OCI-LY1 (cell line): ENCODE measurements around the gene SDK1.

ENCODE experiments used
- EZH2 ChIP-seq: fragments of 200-600 bp; sonication (generic), shearing (Covaris generic); IDR thresholded peaks from 2 replicates; pipeline ENCODE4 v1.8.0; 2017; ENCODE audit warnings: borderline replicate concordance, mixed run types, mild to moderate bottlenecking, antibody characterized with exemption, low read length, moderate library complexity, mixed read lengths
- TF ChIP-seq, protein P1 (sequence below): fragments of 200-600 bp; sonication (generic), shearing (Covaris generic); IDR thresholded peaks from 2 replicates; pipeline ENCODE4 v1.5.1; 2017; ENCODE audit warnings: mild to moderate bottlenecking, antibody characterized with exemption, low read length, moderate library complexity, mixed read lengths

DNA sequence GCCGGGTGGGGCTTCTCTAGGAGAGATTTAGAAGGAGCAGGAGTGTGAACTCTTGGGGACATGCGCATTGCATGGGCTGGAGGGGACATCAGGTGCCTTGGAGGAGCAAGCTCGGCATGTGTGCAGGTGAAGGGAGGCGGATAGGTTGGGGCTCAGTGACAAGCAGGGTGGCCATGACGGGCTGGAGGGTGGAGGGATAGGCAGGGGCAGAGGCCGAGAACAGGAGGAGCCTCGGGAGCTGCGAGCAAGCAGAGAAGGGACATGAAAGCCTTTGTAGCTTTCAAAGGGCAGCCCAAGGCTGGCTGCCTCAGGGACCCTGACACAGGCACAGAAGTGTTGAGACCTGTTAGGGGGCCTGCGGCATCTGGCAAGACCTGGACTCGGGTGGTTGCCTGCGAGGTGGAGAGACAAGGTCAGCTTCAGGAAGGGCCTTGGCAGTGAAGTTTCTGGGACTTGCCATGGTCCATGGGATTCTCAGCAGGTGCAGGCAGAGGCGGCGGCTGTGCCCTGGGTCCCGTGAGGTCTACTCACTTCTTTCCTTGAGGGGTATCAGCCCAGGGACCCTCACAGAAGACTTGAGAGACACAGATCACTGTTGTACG, 664.8 kb downstream of the SDK1 start:
- TF ChIP-seq, protein P1, sequence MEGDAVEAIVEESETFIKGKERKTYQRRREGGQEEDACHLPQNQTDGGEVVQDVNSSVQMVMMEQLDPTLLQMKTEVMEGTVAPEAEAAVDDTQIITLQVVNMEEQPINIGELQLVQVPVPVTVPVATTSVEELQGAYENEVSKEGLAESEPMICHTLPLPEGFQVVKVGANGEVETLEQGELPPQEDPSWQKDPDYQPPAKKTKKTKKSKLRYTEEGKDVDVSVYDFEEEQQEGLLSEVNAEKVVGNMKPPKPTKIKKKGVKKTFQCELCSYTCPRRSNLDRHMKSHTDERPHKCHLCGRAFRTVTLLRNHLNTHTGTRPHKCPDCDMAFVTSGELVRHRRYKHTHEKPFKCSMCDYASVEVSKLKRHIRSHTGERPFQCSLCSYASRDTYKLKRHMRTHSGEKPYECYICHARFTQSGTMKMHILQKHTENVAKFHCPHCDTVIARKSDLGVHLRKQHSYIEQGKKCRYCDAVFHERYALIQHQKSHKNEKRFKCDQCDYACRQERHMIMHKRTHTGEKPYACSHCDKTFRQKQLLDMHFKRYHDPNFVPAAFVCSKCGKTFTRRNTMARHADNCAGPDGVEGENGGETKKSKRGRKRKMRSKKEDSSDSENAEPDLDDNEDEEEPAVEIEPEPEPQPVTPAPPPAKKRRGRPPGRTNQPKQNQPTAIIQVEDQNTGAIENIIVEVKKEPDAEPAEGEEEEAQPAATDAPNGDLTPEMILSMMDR, result no peak
- TF ChIP-seq EZH2, result no peak
